HG03378 (cell line): ENCODE measurements around the gene NRG2.

Experiments used
- ATAC-seq: cut with Tn5 transposase; IDR thresholded peaks from one replicate; pipeline ENCODE4 v1.9.1; 2021; ENCODE audit warnings: mild to moderate bottlenecking, moderate library complexity; ENCODE audit not compliant: unreplicated experiment

The NRG2 gene

DNA sequence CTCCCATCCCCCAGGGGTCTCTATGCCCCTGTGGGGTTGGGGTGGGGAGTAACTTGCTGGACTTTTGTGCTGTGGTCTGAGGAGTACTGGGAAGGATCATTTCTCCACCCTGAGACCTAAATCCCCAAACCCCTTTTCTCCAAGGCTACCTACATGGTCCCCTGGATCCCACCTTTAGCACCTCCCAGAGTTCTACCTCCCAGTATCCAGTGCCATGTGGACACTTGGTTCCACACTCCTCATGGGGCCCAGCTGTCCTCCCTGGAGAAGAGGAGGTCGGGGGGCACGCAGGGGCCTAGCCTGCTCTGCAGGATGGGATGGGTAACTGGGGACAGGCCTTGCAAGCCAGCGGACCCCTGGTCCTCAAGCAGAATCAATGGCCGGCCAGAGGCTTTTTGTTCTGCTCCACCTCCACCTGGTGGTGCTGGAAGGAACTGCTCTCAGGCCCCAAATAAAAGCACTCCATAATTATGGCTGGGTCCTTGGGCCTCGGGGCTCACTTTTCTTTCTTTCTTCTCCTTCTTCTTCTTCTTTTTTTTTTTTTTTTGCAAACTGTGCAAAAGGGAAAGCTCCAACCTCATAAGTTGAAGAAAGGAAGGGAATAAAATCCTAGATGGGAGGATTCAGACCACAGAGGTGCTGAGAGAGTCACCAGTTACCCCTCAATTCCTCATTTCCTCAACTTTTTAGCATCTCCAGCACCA, 179.1 kb downstream of the NRG2 start:
- ATAC-seq = no peak

GRCh38 chr5:139863361-139863760, 179.7 kb downstream of the NRG2 start:
- no peak for ATAC-seq

DNA sequence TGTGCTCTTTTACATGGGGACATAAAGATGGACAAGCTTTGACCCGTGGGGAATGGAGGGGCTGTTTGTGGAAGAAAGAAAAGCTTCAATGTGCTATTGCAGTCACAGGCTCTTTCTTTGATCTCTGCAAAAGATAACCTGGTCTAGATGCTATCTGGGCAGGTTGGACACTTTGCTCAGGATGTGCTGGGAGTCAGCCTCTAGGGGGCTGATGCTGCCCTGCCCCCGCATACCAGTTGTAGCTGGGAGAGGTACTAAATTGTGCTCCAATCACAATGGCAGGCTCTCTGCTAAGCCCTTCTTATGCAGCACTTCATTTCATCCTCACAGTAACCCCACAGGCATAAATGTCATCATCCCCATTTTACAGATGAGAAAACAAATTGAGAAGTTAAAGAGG, 180.3 kb downstream of the NRG2 start:
- ATAC-seq = no peak

GRCh38 chr5:139862313-139862712, 180.8 kb downstream of the NRG2 start:
- no peak for ATAC-seq

- ATAC-seq = no peak
Measured at GRCh38 chr5:139861889-139862207, 181.3 kb downstream of the NRG2 start.

DNA sequence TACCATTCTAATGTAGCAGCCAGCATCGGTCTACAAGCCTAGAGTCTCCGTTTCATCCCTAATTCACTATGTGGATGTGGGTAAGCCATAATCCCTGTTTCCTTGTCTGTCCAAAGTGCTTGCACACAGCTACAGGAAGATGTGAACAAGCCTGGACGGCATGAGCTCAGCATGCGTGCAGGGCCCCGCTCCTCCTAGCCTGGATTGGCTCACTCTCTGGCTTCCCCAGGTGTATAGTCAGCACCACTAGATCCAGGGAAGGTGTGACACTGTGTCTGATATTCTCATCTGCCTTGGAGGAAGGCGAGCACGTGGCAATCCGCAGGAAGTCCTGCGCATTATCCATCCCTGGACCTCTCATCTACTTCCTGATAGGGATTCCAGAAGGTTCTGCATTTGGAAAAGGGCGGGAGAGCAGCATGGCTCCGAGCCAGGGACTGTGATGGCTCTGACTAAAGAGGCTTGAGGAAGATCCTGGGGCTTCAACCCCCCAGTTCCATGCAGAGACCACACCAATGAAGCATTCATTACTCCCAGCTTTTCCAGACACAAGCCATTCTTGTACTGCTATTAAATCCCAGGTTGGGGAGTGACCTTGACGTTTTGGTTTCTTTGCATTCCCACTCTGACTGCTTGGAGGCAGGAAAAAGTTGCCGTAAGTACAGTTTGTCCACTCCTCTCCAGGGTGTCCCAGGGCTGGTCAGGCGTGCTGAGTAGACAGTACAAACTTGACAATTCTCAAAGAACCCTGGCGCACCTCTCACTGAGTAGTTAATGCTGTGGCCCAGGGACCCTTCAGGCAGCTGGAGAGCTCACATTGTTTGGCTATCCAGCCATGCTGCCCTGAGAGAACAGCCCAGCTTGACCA, 181.8 kb downstream of the NRG2 start:
- ATAC-seq = no peak

DNA sequence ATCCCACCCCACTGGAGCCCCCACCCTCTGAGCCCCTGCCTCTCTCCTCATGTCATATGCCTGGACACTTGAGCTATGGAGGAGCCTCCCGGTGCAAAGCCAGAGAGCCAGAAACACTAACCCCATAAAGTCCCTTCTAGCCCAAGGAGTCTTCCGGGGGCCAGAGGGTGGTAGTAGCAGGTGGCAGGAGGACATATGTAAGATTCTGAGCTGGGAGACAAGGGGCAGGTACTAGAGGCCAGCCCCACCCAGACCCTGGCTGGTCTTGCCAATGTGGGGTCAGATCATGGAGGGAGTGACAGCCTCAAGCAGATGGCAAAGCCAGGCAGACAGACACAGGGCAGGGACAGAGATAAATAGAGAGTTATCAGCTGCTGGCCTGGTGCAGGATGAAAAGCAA, 184.1 kb downstream of the NRG2 start:
- no peak for ATAC-seq

GRCh38 chr5:139856714-139857113, 186.4 kb downstream of the NRG2 start:
- ATAC-seq = no peak

DNA sequence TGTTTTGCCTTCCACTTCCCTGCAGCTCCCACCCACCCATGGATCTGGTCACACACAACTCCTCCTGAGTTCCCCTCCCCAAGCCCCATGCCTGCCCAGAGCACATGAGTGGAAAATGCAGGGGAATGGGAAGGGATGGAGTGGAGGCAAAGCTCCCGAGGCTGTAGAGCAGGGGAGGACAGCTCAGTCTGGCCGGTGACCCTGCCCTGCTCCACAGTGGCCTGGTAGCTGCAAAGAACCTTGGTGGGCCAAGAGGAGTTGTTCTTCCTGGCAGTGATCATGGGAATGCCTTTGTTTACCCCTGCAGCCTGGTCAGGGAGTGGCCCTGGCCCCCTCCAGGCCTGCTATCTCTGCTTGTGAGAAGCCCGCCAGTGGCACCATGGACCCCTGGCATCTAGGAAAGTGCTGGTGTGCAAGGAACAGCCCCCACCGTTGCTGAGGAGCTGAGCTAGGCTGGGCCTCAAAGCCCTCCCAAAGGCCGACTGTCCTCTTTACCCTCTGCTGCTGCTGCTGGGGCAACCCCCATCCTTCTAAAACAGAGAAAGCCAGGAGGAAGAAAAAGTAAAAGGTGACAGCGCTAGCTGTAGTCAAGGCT, 187.1 kb downstream of the NRG2 start:
- ATAC-seq = no peak

DNA sequence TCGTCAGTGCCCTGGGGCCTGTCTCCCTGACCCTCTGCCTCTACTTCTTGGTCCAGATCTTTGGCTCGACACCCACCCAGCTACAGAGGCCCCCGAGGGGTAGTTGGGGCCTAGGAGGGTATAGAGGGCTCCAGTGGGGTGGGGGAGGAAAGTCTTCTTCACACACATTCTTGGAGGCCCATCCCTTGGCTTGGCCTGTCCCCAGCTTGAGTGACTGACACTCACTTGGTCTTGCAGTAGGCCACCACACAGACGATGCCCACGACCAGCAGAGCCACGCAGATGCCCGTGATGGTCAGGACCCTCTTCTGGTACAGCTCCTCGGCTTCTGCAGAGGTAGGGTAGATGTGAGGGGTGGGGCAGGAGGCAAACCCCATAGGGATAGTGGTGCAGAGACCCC, 187.6 kb downstream of the NRG2 start:
- no peak for ATAC-seq

- ATAC-seq = no peak
Measured at GRCh38 chr5:139854953-139855352, 188.1 kb downstream of the NRG2 start.

DNA sequence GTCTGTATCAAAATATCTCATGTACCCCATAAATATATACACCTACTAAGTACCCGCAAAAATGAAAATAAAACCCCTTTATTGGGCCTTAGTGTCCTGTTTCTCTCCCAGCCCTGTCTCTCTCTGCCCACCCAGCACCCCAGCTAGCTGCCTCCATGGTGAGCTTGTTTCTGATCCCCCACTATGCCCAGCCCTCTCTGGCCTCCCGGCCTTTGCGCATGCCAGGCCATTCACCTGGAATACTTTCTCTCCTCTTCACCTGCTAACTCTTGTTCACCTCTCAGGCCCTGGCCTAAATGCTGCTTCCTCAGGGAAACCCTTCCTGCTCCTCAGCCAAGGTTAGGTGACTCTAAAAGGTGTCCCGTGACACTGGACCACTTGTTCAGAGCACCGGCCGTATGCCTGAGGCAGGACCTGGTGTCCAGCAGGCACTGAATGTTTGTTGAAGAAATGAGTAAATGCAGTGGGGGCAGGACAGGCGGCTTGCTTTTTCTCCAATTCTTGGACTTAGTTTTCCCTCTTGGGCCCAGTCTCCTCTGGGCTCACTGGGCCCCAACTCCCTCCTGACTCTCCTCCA, 189.0 kb downstream of the NRG2 start:
- ATAC-seq = no peak

DNA sequence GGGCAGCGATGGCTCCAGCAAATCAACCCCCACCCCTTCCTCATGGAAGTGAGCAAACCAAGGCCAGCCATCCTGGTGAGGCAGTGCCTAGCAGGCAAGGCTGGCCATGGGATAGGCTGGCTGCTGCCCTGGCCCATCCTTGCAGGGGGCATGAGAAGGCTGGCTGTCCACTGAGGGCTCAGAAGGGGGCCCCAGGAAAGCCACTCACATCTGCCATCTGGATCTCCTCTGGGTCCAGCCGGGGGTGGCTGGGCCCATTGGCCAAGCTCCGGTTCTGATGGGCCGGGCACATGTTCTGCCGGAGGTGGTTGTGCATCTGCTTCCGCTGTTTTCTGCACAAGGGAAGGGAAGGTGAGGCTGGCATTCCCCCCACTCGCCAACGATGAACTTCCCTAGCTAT, 190.4 kb downstream of the NRG2 start:
- ATAC-seq = no peak

DNA sequence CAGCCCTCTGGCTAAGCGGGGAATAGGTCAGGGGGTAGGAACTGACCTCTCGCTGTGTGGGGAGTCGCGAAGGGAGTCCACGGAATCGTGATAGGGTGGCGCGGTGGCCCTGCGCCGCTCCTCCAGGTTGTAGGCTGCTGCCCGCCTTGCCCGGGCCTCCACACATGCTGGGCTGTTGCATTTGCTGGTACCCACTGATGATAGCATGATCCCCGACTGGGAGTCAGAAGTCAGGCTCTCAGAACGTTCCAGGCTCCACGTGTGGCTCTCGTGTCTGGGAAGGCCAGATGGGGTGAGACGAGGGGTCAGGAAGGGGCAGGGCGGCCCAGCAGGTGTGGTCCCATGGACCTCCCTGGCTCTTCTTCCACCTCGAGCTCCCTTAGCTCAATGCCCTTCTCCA, 191.5 kb downstream of the NRG2 start:
- ATAC-seq = no peak

- ATAC-seq = no peak
Measured at GRCh38 chr5:139850423-139851016, 192.6 kb downstream of the NRG2 start.

DNA sequence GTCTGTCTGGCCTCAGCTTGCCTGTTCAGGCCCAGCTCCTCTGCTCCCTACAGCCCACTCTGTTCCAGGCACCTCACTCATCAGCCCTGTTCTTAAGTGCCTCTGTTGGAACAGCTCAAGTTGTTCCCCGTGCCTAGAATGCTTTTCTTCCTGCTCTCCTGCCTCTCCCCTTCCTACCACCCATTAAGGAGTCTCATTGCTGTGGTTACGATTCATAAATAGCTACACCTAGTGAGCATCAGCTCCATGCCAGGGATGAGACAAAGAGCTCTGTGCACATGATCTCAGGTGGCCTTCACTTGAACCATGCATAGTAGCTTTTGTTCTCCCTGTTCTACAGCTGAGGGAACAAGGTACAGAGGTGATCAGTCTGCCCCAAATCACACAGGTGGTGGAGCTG, 193.2 kb downstream of the NRG2 start:
- no peak for ATAC-seq

DNA sequence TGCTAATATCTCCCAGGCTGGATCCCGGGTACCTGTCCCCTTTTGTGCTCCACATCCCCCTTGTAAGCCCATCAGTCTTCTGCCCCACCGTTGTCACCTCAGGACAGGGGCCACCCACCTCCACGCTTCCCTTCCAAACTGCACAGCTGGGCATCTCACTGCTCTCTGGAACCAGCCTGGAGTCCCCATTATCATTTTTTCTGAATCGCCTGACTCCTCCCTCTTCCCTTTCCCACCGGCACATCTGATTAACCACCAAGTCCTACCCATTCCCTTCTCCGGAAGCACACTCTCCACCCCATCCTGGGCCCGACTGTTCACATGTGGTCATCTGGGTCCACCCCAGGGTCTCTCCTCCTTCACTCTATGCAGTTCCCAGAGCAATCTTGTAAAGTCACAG, 193.6 kb downstream of the NRG2 start:
- no peak for ATAC-seq

- ATAC-seq = no peak
Measured at GRCh38 chr5:139848508-139849100, 194.5 kb downstream of the NRG2 start.

DNA sequence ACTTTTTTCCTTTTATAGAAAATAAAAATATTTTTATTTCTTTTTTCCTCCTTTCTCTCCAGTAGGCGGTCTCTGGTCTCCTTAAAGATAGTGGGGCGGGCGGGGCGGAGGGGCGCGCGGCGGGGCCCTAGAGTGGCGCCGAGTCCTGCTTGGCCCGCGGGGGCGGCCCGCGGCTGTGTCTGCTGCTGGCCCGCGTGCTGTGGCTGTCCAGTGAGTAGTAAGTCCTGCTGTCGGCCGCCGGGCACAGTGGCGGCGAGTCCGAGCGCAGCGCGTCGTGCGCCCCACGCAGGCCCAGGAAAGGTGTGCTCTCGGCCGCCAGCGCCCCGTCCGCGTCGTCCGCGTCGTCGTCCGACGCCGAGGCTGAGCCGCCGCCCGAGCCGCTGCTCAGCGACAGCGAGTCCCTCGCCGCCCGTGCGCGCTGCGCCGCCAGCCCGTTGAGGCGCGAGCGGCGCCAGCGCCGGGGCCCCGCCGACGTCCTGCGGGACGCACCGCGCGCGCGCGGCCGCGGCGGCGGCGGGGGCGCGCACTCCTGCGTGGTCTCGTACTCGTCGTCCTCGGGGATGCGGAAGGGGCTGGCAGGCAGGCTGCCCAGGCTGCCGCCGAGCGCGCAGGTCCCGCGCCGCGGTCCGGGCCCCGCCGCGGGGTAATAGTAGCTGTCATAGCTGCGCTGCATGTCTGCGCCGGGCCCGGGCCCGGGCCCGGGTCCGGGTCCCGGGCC, 195.2 kb downstream of the NRG2 start:
- no peak for ATAC-seq

GRCh38 chr5:139847091-139847490, 196.0 kb downstream of the NRG2 start:
- no peak for ATAC-seq
